Lung (tissue), 12 donors: ENCODE measurements around the gene NDUFS4. TPM values are rescaled to one million over a fixed set of nuclear protein-coding genes. Genes with fewer than 3 reads are reported as not detected.

Source experiments
- ATAC-seq: fragments of 200-7000 bp; cut with Tn5 transposase; one replicate; pipeline ENCODE4 v1.9.1; 2020; ENCODE audit warnings: moderate number of reproducible peaks; ENCODE audit not compliant: insufficient read depth, low FRiP score
- DNase-seq, 3 donors: peaks; one replicate each; pipeline ENCODE4 v3.0.0-alpha.2; 2013 to 2017
- H3K27ac ChIP-seq, 2 donors: one replicate each; pipeline ENCODE4 v1.5.1; 2013; ENCODE audit warnings: mild to moderate bottlenecking in 2 of 2, moderate library complexity in 2 of 2, control low read depth in 1 of 2, inconsistent platforms in 1 of 2, low read depth in 1 of 2, low read length in 1 of 2
- H3K27me3 ChIP-seq, 3 donors: one replicate each; pipeline ENCODE4 v1.5.1; 2013; ENCODE audit warnings: low read length in 2 of 3; ENCODE audit not compliant: control insufficient read depth in 3 of 3, insufficient read depth in 3 of 3
- H3K36me3 ChIP-seq, 4 donors: one replicate each; pipeline ENCODE4 v1.5.1; 2013; ENCODE audit warnings: low read length in 4 of 4, mild to moderate bottlenecking in 1 of 4, moderate library complexity in 1 of 4; ENCODE audit not compliant: control insufficient read depth in 4 of 4, insufficient read depth in 4 of 4
- H3K4me1 ChIP-seq, 5 donors: one replicate each; pipeline ENCODE4 v1.5.1; 2013; ENCODE audit warnings: low read length in 5 of 5, mild to moderate bottlenecking in 2 of 5, moderate library complexity in 1 of 5; ENCODE audit not compliant: control insufficient read depth in 5 of 5, insufficient read depth in 5 of 5
- H3K4me3 ChIP-seq: one replicate; pipeline ENCODE4 v1.5.1; 2013; ENCODE audit warnings: mild to moderate bottlenecking, control low read depth, moderate library complexity
- H3K9ac ChIP-seq, 2 donors: one replicate each; pipeline ENCODE4 v1.5.1; 2013; ENCODE audit warnings: low read length in 2 of 2, control low read depth in 1 of 2; ENCODE audit not compliant: insufficient read depth in 1 of 2
- H3K9me3 ChIP-seq, 4 donors: one replicate each; pipeline ENCODE4 v1.5.1; 2013; ENCODE audit warnings: low read length in 3 of 4, mild to moderate bottlenecking in 1 of 4, moderate library complexity in 1 of 4; ENCODE audit not compliant: control insufficient read depth in 4 of 4, insufficient read depth in 3 of 4
- CTCF ChIP-seq: IDR thresholded peaks from 2 replicates; pipeline ENCODE4 v1.5.1; 2012; ENCODE audit warnings: mild to moderate bottlenecking; ENCODE audit errors: control extremely low read depth, extremely low read depth
- WGBS, 2 donors: extraction: QIAGEN DNeasy Blood & Tissue Kit; methylation state at CpG; one replicate each; pipeline ENCODE4 v1.1.7; 2013; 5-methylcytosine and 5-hydroxymethylcytosine counted together
- polyA plus RNA-seq, 2 donors: library from polyadenylated mRNA; stranded (reverse); fragments of 200-250 nt; gene quantifications; one replicate each; pipeline ENCODE4 v1.2.1, GENCODE V29; 2013
- total RNA-seq, 2 donors: library from RNA; depleted of rRNA in 1 of 2; stranded (reverse); fragments of >200 nt in 1 of 2; gene quantifications; one replicate each; pipeline ENCODE4 v1.2.1, GENCODE V29; 2014 to 2021
- donor health status: control.
- donor health status: control.
- donor health status: Bipolar disorder and iron deficiency.
- donor health status: healthy.
- donor health status: DM: yes; HTN: yes; CAD: no.

NDUFS4 gene
- total and polyA plus RNA-seq, 4 donors = 45.7 to 96.1 (median 61.8) TPM

DNA sequence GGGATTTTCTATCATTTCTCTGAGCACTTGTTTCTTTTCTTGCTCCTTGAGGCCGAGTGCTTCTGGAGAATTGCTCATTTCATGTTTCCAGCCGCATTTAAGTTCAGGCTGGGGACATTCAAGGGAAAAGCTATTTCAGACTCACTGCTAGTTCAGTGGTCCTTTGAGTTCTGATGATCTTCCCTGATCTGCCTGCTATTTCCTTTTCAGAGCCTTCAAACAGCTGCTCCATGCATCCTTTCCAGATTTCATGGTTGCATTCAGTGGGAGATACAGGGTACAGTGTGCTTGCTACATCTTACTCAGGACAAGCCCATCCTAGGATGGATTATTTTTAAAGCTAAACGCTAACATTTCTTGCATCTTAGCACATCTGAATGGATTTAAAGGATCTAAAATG, 14.7 kb downstream of the NDUFS4 start:
- Histone ChIP-seq H3K4me1 (peaks cover 0 to 20% (median 0%) of the 10 kb centered on the region in 5 donors), H3K9ac (no peak overlapping the region), H3K9me3 (no peaks in the 10 kb centered on the region), H3K36me3 (no peaks in the 10 kb centered on the region), H3K27me3 (no peaks in the 10 kb centered on the region), H3K27ac (no peak overlapping the region), H3K4me3 (no peak overlapping the region)
- TF ChIP-seq CTCF = no peak
- DNase-seq (no peak), ATAC-seq (no peak)
- 93 to 95% methylated on average over 3 of the region's 3 CpGs for WGBS, 2 donors

- no peak for TF ChIP-seq CTCF
- no peaks in the 10 kb centered on the region for H3K36me3 ChIP-seq
- no peak overlapping the region for H3K27ac ChIP-seq
- H3K27me3 ChIP-seq = no peaks in the 10 kb centered on the region
- no peak for DNase-seq
- no peak overlapping the region for H3K9ac ChIP-seq
- H3K4me1 ChIP-seq = peaks cover 0 to 20% (median 0%) of the 10 kb centered on the region in 5 donors
- H3K4me3 ChIP-seq = no peak overlapping the region
- no peak for ATAC-seq
- no peaks in the 10 kb centered on the region for H3K9me3 ChIP-seq
These were observed 15.4 kb downstream of the NDUFS4 start for GRCh38 chr5:53575831-53576230.

DNA sequence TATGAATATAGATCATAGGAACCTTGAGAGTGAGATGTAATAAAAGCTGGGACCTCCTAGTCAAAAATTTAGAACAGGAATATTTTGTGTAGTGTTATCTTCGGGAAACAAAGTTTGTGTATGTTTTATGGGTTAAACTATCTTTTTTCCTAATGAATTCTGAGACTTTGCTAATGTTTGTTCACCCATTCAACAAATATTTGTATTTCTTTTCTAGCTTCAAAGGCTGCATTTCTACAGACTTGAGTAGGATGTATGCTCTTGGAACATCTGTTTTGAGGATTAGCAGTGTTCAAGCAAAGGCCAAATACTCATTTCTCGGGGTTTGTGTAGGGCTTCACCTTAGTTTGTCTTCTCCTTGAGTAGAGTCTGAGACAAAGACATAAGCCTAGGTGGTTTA, 16.2 kb downstream of the NDUFS4 start:
- Histone ChIP-seq H3K9ac (no peak overlapping the region), H3K27ac (no peak overlapping the region), H3K9me3 (no peaks in the 10 kb centered on the region), H3K4me3 (no peak overlapping the region), H3K27me3 (no peaks in the 10 kb centered on the region), H3K4me1 (peaks cover 0 to 24% (median 0%) of the 10 kb centered on the region in 5 donors), H3K36me3 (no peaks in the 10 kb centered on the region)
- no peak for ATAC-seq
- no peak for DNase-seq
- WGBS, 2 donors = 70 to 78% methylated on average over 2 of the region's 2 CpGs
- no peak for TF ChIP-seq CTCF

DNA sequence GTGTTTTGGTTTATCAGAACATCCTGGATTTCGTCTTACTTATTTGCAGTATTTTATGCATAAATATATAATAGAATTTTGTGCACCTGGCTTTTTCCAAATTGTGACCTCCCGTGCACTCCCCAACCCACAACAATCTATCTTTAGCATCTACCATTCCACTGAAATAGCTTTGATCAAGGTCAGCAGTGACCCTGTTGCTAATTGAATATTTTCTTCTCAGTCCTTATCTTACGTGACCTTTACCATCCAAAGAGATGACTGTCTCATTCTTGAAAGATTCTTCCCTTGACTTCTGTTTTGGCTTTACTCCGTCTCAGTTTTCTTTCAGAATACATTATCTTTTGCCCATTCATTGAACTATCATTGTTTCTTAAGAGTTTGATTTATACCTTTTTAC, 18.4 kb downstream of the NDUFS4 start:
- no peak for DNase-seq
- H3K4me3 ChIP-seq = no peak overlapping the region
- H3K36me3 ChIP-seq = no peaks in the 10 kb centered on the region
- H3K27me3 ChIP-seq = no peaks in the 10 kb centered on the region
- ATAC-seq = no peak
- H3K9me3 ChIP-seq = no peaks in the 10 kb centered on the region
- peaks cover 0 to 24% (median 0%) of the 10 kb centered on the region in 5 donors for H3K4me1 ChIP-seq
- WGBS, 2 donors = 95 to 96% methylated on average over 4 of the region's 4 CpGs
- no peak overlapping the region for H3K27ac ChIP-seq
- H3K9ac ChIP-seq = no peak overlapping the region
- no peak for TF ChIP-seq CTCF
